ENCODE measurements around the gene OR6N1.

Gene OR6N1

DNA sequence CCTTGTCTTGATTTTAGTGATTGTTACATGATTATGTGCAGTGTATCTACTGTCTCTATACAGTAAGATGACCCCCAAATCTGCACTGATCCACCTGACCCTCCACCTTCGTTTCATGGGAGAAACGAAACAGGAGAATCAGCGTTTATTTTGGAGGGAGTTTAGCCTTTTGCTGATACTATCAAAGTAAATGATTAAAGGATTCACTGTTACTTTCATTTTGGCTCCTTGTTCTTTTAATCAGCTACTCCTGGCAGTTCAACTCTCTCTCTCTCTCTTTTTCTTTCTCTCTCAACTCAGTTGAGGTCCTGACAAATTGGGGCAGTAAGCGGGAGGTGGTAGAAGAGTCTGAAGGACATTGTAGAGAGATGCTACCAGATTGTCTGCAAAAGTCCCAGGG, 41.5 kb downstream of the OR6N1 start:
- Histone ChIP-seq H3K9ac (ENCODE audit: low read depth, low read length, poor library complexity, severe bottlenecking) (no peak overlapping the region), H2AFZ (ENCODE audit: low read length) (0 out of 2 replicates have a peak overlapping the region, but pooled peaks have one; percentile 6), H3K9me3 (ENCODE audit: insufficient read depth, low read depth, low read length) (no peaks in the 10 kb centered on the region), H3K79me2 (ENCODE audit: insufficient read depth, low read length) (no peaks in the 10 kb centered on the region), H3K4me2 (ENCODE audit: low read depth, low read length, poor library complexity, severe bottlenecking) (peak overlapping the region; percentile 25), H4K20me1 (ENCODE audit: insufficient read depth, low read length, poor library complexity, severe bottlenecking) (no peaks in the 10 kb centered on the region), H3K4me1 (ENCODE audit: insufficient read depth, low read length, poor library complexity, severe bottlenecking) (no peaks in the 10 kb centered on the region), H3K36me3 (ENCODE audit: insufficient read depth, low read length) (no peaks in the 10 kb centered on the region), H3K4me3 (ENCODE audit: low read length, poor library complexity, severe bottlenecking) (no peak overlapping the region), H3F3A (ENCODE audit: low read depth) (no peaks in the 10 kb centered on the region), H3K9me2 (replicated peaks; ENCODE audit: low read depth, low read length) (no peaks in the 10 kb centered on the region), H3K27me3 (ENCODE audit: insufficient read depth, low read length, poor library complexity, severe bottlenecking) (no peaks in the 10 kb centered on the region)
- TF ChIP-seq, protein P1, sequence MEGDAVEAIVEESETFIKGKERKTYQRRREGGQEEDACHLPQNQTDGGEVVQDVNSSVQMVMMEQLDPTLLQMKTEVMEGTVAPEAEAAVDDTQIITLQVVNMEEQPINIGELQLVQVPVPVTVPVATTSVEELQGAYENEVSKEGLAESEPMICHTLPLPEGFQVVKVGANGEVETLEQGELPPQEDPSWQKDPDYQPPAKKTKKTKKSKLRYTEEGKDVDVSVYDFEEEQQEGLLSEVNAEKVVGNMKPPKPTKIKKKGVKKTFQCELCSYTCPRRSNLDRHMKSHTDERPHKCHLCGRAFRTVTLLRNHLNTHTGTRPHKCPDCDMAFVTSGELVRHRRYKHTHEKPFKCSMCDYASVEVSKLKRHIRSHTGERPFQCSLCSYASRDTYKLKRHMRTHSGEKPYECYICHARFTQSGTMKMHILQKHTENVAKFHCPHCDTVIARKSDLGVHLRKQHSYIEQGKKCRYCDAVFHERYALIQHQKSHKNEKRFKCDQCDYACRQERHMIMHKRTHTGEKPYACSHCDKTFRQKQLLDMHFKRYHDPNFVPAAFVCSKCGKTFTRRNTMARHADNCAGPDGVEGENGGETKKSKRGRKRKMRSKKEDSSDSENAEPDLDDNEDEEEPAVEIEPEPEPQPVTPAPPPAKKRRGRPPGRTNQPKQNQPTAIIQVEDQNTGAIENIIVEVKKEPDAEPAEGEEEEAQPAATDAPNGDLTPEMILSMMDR (conservative IDR thresholded peaks at IDR 0.05; ENCODE audit: low read length): no peak
- TF ChIP-seq EZH2phosphoT487 (IDR thresholded peaks at IDR 0.05; ENCODE audit: borderline replicate concordance): no peak

- H3K79me2 ChIP-seq (ENCODE audit: insufficient read depth, low read length): no peaks in the 10 kb centered on the region
- no peaks in the 10 kb centered on the region for H3K36me3 ChIP-seq (ENCODE audit: insufficient read depth, low read length)
- TF ChIP-seq EZH2phosphoT487 (IDR thresholded peaks at IDR 0.05; ENCODE audit: borderline replicate concordance): no peak
- TF ChIP-seq, protein P1 (conservative IDR thresholded peaks at IDR 0.05; ENCODE audit: low read length): no peak
- H3K27me3 ChIP-seq (ENCODE audit: insufficient read depth, low read length, poor library complexity, severe bottlenecking): no peaks in the 10 kb centered on the region
- no peaks in the 10 kb centered on the region for H3K9me2 ChIP-seq (replicated peaks; ENCODE audit: low read depth, low read length)
- no peaks in the 10 kb centered on the region for H3F3A ChIP-seq (ENCODE audit: low read depth)
- no peak overlapping the region for H3K4me3 ChIP-seq (ENCODE audit: low read length, poor library complexity, severe bottlenecking)
- H3K9me3 ChIP-seq (ENCODE audit: insufficient read depth, low read depth, low read length): no peaks in the 10 kb centered on the region
- no peaks in the 10 kb centered on the region for H4K20me1 ChIP-seq (ENCODE audit: insufficient read depth, low read length, poor library complexity, severe bottlenecking)
- H3K4me1 ChIP-seq (ENCODE audit: insufficient read depth, low read length, poor library complexity, severe bottlenecking): no peaks in the 10 kb centered on the region
- no peak overlapping the region for H3K9ac ChIP-seq (ENCODE audit: low read depth, low read length, poor library complexity, severe bottlenecking)
- no peak overlapping the region for H3K4me2 ChIP-seq (ENCODE audit: low read depth, low read length, poor library complexity, severe bottlenecking)
- no peak overlapping the region for H2AFZ ChIP-seq (ENCODE audit: low read length)
Measured at GRCh38 chr1:158728510-158729225, 43.3 kb downstream of the OR6N1 start.

DNA sequence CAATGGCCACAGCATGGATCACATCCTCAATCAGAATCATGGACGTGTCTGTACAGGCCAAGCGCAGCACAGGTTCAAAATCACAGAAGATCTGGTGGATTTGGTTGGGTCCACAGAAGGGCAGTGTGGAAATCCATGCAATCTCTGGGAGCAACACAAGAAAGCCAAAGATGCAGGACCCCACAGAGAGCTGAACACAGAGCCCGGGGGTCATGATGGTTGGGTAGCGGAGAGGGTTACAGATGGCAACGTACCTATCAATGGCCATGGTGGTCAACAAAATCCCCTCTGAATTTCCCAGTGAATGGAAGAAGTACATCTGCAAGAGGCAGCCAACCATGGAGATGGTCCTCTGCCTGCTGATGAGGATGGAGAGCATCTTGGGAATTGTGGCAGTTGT, 47.6 kb downstream of the OR6N1 start:
- Histone ChIP-seq H3K9me2 (replicated peaks; ENCODE audit: low read depth, low read length) (no peaks in the 10 kb centered on the region), H3K4me3 (ENCODE audit: low read length, poor library complexity, severe bottlenecking) (no peak overlapping the region), H3K36me3 (ENCODE audit: insufficient read depth, low read length) (no peaks in the 10 kb centered on the region), H3F3A (ENCODE audit: low read depth) (no peaks in the 10 kb centered on the region), H3K9me3 (ENCODE audit: insufficient read depth, low read depth, low read length) (no peaks in the 10 kb centered on the region), H3K9ac (ENCODE audit: low read depth, low read length, poor library complexity, severe bottlenecking) (no peak overlapping the region), H2AFZ (ENCODE audit: low read length) (no peak overlapping the region), H3K4me2 (ENCODE audit: low read depth, low read length, poor library complexity, severe bottlenecking) (no peak overlapping the region), H4K20me1 (ENCODE audit: insufficient read depth, low read length, poor library complexity, severe bottlenecking) (no peaks in the 10 kb centered on the region), H3K79me2 (ENCODE audit: insufficient read depth, low read length) (no peaks in the 10 kb centered on the region), H3K27me3 (ENCODE audit: insufficient read depth, low read length, poor library complexity, severe bottlenecking) (no peaks in the 10 kb centered on the region), H3K4me1 (ENCODE audit: insufficient read depth, low read length, poor library complexity, severe bottlenecking) (no peaks in the 10 kb centered on the region)
- TF ChIP-seq, protein P1 (conservative IDR thresholded peaks at IDR 0.05; ENCODE audit: low read length): no peak
- TF ChIP-seq EZH2phosphoT487 (IDR thresholded peaks at IDR 0.05; ENCODE audit: borderline replicate concordance): no peak

Data from Loucy (cell line).